Activated CD4-positive, alpha-beta T cell treated with anti-CD3 and anti-CD28 coated beads, Interleukin-2, amount 50 U/mL, for 4 hours (primary cell): ENCODE data around the gene PDE4B.
"Not testable (repeated sequence)": the region's sequence is repeated elsewhere in the genome, so short reads cannot be mapped to it uniquely, and the experiment has no call there.

Source experiments
- DNase-seq, 2 experiments: peaks; one replicate each; pipeline ENCODE4 v3.0.0-alpha.2; 2020

Gene PDE4B

GRCh38 chr1:66069976-66070876, 277.5 kb downstream of the PDE4B start:
- DNase-seq = no peak

GRCh38 chr1:66073388-66073787, 280.7 kb downstream of the PDE4B start:
- no peak for DNase-seq

GRCh38 chr1:66074147-66074546, 281.5 kb downstream of the PDE4B start:
- no peak for DNase-seq

GRCh38 chr1:66078412-66078811, 285.7 kb downstream of the PDE4B start:
- DNase-seq = no peak

GRCh38 chr1:66083003-66083402, 290.3 kb downstream of the PDE4B start:
- no peak for DNase-seq

GRCh38 chr1:66084442-66084841, 291.7 kb downstream of the PDE4B start:
- no peak for DNase-seq

GRCh38 chr1:66085600-66085999, 292.9 kb downstream of the PDE4B start:
- DNase-seq = no peak

GRCh38 chr1:66088787-66089186, 296.1 kb downstream of the PDE4B start:
- no peak for DNase-seq

GRCh38 chr1:66090859-66091457, 298.3 kb downstream of the PDE4B start:
- DNase-seq = no peak

GRCh38 chr1:66095190-66095589, 302.5 kb downstream of the PDE4B start:
- no peak for DNase-seq

- DNase-seq = not testable (repeated sequence)
These were observed 308.3 kb downstream of the PDE4B start for GRCh38 chr1:66100959-66101358.

- DNase-seq = not testable (repeated sequence)
These were observed 311.4 kb downstream of the PDE4B start for GRCh38 chr1:66104076-66104475.

GRCh38 chr1:66108624-66109023, 315.9 kb downstream of the PDE4B start:
- DNase-seq = no peak

GRCh38 chr1:66112744-66113400, 320.2 kb downstream of the PDE4B start:
- no peak for DNase-seq

GRCh38 chr1:66119148-66119547, 326.5 kb downstream of the PDE4B start:
- DNase-seq = no peak

- DNase-seq = no peak
These were observed 332.0 kb downstream of the PDE4B start for GRCh38 chr1:66124670-66125069.

GRCh38 chr1:66128641-66129040, 335.9 kb downstream of the PDE4B start:
- not testable (repeated sequence) for DNase-seq

GRCh38 chr1:66132324-66132723, 339.6 kb downstream of the PDE4B start:
- DNase-seq = no peak

- DNase-seq = no peak
These were observed 341.3 kb downstream of the PDE4B start for GRCh38 chr1:66134004-66134403.

GRCh38 chr1:66135161-66135560, 342.5 kb downstream of the PDE4B start:
- DNase-seq = no peak

- not testable (repeated sequence) for DNase-seq
These were observed 343.7 kb downstream of the PDE4B start for GRCh38 chr1:66136423-66136822.

GRCh38 chr1:66137235-66137634, 344.5 kb downstream of the PDE4B start:
- DNase-seq = no peak

GRCh38 chr1:66138613-66139012, 345.9 kb downstream of the PDE4B start:
- no peak for DNase-seq

GRCh38 chr1:66140072-66140471, 347.4 kb downstream of the PDE4B start:
- DNase-seq = no peak
